HG03571 (cell line): ENCODE results near the gene SERPINB6.
A peak's percentile ranks its signal among the peaks of the same experiment; 100 is the strongest.
"Not testable (repeated sequence)": the region's sequence is repeated elsewhere in the genome, so short reads cannot be mapped to it uniquely, and the experiment has no call there.

Experiments used
- ATAC-seq: cut with Tn5 transposase; IDR thresholded peaks from one replicate; pipeline ENCODE4 v1.9.1; 2021; ENCODE audit not compliant: unreplicated experiment

Gene SERPINB6

GRCh38 chr6:2959909-2960719 lies 11.3 kb downstream of the SERPINB6 start:
- no peak for ATAC-seq

DNA sequence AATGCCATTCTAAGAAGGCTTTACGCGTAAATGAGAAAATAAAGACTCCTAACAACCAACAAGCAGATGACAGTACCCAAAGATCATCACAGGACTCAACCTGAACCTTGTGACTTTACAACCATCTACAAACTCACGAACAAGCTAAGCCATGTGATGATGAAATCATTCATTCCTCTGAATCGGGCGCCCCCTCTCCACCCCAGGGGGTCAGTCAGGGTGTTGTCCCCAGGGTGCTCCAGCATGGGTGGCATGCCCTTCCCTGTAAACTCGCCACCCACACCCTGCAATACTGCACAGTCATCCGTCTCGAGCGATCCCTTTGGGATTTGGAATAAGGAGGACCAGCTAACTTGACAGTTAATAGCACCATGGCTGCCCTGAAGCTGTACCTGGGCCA lies 12.6 kb downstream of the SERPINB6 start:
- no peak for ATAC-seq

DNA sequence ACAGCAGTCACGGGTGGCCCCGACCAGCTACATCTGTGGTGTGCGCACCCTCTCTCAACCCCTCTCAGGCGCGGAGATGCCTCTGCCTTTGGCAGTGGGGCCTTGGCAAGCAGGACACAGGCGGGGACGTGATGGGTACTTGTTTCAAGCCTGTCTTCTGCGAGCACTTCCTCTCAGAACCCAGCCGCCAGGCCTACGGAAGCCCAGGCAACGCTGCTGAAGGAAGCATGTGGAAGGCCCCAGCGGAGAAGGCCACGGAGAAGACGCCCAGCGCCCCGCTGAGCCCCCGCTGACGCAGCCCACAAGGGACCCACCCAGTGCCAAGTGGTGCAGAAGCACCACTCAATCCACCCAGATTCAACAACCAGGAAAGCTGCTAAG lies 13.0 kb downstream of the SERPINB6 start:
- ATAC-seq = no peak

DNA sequence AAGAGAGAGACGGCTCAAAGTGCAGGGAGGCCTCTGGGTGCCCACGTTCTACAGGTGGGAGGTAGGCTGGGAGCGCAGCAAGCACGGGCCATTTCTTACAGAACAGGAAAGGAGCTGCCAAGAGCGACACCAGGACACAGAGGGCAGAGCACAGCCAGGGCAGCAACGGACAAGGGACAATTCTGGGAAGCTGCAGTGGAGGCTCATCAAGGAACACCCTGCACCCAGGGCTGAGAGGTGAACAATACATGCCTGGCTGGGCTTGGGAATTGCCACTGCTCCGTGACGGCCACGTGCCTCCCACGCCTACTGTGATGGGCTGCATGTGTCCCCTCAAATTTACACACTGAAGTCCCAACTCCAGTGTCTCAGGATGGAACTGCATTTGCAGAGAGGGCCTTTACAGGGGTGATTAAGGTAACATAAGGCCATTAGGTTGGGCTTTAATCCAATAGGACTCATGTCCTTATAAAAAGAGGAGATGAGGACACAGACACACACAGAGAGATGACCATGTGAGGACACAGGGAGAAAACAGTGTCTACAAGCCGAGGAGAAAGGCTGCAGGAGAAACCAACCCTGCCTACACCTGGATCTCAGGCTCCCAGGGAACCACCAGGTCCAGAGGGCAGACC lies 13.6 kb downstream of the SERPINB6 start:
- no peak for ATAC-seq

DNA sequence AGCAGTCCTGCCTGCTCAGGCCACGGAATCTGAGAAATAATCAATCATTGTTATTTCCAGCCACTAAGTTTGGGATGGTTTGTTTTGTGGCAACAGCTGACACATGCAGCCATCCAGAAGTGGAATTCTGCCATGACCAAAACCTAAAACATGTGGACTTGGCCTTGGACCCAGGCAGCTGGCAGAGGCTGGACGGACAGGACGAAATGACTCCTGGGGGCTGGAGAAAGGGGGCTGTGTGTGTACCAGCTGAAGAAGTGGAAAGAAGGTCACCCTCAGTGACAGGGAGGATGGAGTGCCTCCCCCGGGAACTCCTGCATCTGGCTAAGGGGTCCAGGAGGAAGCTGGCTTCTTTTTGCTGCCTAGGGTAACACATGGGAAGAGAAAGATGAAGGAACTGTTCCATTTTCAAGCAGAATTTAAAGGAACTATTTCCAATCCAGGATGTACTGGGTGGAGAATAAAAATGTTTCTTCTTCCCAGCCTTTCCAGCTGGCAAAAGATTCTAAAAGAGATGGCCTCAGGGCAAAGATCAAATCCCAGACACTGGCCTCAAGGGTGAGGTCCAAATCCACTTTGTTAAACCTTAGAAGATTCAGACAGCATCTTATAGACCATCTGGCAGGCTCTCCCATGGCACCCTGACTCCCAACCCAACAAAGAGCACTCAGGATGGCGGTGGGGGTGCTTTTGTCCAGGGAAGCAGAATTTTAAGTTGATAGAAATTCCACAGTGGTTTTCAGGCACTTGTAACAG lies 14.3 kb downstream of the SERPINB6 start:
- no peak for ATAC-seq

- no peak for ATAC-seq
Measured at GRCh38 chr6:2953098-2953497, 18.3 kb downstream of the SERPINB6 start.

- peak; percentile 78 for ATAC-seq
Measured at GRCh38 chr6:2952557-2953095, 18.7 kb downstream of the SERPINB6 start.

DNA sequence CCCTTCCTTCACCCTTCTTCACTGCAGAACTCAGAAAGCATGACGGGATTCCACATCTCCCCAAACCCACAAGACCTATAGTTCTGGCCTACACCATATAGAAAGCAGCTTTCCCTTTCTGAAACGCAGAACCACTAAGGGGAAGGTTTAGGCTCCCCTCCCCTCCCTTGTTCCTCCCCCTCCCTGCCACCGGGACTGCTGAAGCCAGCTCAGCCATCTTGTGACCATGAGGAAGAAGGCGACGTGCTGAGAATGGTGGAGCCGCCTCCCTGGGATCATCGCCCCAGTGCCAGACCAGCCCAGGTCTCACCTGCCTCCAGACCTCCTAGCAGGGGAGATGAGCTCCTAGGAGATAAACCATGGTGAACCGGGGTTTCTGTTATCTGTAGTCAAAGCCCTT lies 19.6 kb downstream of the SERPINB6 start:
- no peak for ATAC-seq

DNA sequence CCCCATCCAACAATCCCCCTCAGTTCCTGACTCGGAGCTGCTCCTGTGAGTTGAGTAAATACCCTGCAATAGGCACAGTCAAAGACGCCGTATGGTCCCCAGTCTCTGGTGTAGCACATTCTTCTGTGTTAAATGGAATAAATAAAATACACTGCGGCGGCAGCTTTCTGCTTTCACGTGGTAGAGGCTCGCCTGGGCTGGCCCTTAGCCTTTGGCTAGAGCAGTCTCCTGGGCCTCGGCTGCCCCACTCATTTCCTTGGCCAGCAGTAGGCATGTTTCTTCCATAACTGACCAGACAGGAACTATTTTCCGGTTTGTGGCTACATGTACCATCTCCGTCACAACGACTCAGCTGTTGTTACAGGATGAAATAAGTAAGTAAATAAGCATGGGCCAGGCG lies 20.7 kb downstream of the SERPINB6 start:
- ATAC-seq = no peak

GRCh38 chr6:2949536-2950083 lies 21.8 kb downstream of the SERPINB6 start:
- no peak for ATAC-seq

GRCh38 chr6:2949121-2949520 lies 22.2 kb downstream of the SERPINB6 start:
- ATAC-seq = no peak

DNA sequence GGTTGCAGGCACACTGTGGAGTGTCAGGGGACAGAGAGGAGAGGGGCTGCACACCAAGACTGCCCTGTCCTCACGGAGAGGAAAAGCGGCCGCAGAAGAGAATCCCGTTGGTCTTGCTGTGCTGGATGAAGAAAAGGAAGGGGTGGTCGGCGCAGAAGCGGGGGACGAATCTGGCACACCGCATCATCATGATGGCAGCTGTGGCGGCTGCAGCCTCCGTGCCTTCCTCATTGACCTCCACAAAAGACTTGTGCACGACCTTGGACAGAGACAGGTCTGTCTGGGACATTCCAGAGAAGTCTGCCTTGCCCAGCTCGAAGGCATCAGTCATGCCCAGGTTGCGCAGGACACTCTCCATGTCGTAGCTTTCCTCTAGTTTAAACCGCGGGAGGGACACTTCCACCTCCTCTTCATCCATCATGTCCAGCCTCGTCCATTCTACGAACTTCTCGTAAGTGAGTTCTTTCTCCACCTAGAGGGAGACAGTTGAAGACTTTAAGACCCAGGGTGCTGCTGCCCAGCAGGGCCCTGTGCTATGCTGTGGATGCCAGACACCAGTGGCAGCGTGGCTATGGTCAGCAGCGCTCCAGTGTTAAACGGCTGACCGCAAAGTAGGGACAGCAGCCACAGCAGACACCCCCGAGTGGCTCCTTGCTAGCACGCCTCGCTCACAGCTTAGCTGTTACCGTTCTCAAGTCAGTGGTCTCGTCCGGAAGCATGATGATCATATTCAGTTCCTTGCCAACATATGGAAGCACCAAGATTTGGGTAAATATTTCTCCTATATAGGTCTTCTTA lies 22.9 kb downstream of the SERPINB6 start:
- ATAC-seq = no peak

DNA sequence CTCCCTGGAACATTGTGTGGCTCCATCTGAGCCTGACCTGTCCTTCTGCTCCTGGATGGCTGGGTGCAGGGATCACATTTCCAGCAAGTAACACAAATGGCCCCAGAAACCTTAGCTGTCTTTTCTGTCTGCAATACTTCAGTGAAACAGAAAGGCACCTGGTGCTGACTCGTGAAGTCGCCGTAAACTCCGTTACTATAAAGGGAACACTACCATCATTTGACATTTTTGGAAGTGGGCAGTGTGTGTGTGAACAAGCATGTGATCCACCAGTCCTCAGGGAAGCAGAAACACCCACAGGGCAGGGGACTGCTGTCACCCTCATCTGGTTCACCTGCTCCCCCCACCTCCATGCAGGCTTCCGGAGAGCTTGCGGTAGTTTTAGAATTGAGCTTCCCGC lies 23.9 kb downstream of the SERPINB6 start:
- no peak for ATAC-seq

GRCh38 chr6:2945153-2945452 lies 26.3 kb downstream of the SERPINB6 start:
- no peak for ATAC-seq

DNA sequence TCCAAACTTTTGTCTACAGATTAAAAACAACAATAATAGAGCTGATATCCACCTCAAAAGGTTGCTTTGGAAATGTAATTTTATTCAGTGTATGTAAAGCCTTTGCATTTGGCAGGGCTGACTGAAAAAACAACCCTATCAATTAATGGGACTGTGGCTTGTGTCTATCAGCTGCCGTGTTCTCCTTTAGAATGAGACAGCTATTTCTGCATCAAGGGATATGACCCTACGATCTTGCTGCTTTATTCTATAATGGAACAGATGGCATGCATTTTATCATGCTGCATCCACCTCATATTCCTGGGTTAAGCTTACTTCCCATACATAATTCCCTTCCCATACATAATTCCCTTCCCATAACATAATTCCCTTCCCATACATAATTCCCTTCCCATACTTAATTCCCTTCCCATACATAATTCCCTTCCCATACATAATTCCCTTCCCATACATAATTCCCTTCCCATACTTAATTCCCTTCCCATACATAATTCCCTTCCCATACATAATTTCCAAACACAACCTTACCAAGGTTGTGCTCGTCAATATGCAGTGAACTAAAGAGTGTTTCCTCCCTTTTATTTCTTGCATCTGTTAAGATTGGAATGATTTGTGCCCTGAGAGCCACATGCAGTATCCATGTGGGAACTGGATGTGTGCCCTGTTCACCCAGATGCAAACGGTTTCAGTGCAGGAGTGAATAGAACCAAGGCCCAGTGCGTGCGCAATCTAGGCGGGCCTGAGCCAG lies 26.8 kb downstream of the SERPINB6 start:
- no peak for ATAC-seq

DNA sequence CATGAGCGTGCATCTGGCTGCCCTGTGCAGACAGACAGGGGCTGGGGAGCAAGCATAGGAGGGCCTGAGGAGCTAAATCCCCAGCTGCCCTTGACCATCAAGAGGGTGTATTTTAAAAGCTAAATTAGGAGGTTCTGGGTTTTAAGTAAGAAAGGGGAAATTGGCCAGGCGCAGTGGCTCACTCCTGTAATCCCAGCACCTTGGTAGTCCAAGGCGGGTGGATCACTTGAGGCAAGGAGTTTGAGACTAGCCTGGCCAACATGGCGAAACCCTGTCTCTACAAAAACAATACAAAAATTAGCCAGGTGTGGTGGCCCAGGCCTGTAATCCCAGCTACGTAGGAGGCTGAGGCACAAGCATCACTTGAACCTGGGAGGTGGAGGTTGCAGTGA lies 27.8 kb downstream of the SERPINB6 start:
- ATAC-seq = no peak

DNA sequence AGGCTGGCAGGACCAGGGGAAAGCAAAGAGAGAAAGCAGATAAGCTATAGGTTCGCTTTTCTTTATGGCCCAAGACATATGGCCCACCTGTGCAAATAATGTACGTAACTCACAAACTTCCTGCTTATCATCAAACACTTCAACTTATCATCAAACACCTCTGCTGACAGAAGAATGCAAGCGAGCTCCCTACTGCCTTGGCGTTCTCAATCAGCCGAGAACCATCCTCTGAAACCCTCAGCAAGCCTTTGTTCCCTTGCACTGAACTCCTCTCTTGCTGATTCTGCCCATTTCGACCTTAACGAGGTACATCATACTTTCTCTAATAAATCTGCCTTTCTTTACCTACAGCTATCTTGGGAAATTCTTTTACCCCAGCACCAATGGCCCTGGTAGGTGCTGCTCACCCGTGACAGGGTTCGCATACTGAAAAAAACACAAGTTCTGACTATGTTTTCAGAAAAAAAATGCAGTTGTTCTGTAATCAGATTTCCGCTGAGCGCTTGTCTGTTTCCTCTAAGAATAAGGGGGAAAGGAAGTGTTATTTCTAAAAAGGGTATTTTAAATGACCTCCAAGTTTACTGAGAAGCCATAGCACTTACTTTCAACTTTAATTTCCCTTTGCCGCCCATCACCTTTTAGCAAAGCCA lies 28.3 kb downstream of the SERPINB6 start:
- ATAC-seq = no peak

GRCh38 chr6:2942116-2942515 lies 29.3 kb downstream of the SERPINB6 start:
- ATAC-seq = not testable (repeated sequence)

- no peak for ATAC-seq
Measured at GRCh38 chr6:2940851-2941250, 30.5 kb downstream of the SERPINB6 start.
